C4-2B (cell line): ENCODE measurements around the gene TECPR1.

Source experiments
- ZFX ChIP-seq: fragments of 450-650 bp; IDR thresholded peaks from 2 replicates; pipeline ENCODE4 v1.6.1; 2017
- TF ChIP-seq, protein P1 (sequence below): fragments of 450-650 bp; conservative IDR thresholded peaks from 2 replicates; pipeline ENCODE4 v1.5.1; 2017; ENCODE audit warnings: mild to moderate bottlenecking

DNA sequence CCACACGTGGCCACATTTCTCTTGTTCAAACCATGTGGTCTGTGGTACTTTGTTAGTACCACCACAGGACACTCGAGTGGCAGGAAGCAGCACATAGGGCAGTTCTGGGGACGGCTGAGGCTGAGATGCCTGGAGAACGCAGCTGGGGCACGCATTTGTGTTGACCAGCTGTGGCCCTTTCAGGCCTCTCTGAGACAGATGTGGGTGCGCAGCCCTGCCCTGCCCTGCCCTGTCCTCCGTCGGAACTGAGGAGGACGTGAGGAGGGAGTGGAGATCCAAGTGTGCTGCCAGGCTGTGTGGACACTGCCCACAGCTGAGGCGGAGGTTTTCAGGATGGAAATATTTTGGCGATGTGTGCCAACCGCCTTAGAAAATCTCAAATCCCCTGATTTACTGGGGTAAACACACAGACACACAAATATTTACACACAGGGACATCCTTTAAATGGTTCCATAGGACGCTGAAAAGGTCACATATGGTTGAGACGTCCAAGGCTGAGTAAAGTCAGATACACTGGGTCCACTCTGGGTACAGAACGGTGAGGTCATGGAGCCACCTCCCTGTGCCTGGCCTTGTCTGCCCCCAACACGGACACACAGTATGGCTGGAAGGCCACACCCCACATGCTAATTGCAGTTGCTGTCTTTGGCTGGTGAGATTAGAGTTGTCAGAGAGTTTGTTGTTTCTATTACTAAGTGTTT is 26.0 kb downstream of the TECPR1 start:
- TF ChIP-seq, protein P1, sequence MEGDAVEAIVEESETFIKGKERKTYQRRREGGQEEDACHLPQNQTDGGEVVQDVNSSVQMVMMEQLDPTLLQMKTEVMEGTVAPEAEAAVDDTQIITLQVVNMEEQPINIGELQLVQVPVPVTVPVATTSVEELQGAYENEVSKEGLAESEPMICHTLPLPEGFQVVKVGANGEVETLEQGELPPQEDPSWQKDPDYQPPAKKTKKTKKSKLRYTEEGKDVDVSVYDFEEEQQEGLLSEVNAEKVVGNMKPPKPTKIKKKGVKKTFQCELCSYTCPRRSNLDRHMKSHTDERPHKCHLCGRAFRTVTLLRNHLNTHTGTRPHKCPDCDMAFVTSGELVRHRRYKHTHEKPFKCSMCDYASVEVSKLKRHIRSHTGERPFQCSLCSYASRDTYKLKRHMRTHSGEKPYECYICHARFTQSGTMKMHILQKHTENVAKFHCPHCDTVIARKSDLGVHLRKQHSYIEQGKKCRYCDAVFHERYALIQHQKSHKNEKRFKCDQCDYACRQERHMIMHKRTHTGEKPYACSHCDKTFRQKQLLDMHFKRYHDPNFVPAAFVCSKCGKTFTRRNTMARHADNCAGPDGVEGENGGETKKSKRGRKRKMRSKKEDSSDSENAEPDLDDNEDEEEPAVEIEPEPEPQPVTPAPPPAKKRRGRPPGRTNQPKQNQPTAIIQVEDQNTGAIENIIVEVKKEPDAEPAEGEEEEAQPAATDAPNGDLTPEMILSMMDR: no peak
- no peak for TF ChIP-seq ZFX
